Sigmoid colon (tissue), 3 donors: ENCODE results near the gene TRPM1.

Experiments used
- POLR2A ChIP-seq, 2 donors: fragments of 450-650 bp; IDR thresholded peaks; one replicate each; pipeline ENCODE4 v1.6.1; 2016; ENCODE audit warnings: antibody characterized with exemption in 2 of 2, mild to moderate bottlenecking in 2 of 2, moderate library complexity in 2 of 2
- TF ChIP-seq, protein P1 (sequence below), 4 experiments: fragments of 450-650 bp in 3 of 4; fragments of 200-600 bp in 1 of 4; IDR thresholded peaks; one replicate each; pipeline ENCODE4 v1.5.1; 2016 to 2019; ENCODE audit warnings: antibody characterized with exemption in 4 of 4, mild to moderate bottlenecking in 3 of 4, moderate library complexity in 2 of 4

DNA sequence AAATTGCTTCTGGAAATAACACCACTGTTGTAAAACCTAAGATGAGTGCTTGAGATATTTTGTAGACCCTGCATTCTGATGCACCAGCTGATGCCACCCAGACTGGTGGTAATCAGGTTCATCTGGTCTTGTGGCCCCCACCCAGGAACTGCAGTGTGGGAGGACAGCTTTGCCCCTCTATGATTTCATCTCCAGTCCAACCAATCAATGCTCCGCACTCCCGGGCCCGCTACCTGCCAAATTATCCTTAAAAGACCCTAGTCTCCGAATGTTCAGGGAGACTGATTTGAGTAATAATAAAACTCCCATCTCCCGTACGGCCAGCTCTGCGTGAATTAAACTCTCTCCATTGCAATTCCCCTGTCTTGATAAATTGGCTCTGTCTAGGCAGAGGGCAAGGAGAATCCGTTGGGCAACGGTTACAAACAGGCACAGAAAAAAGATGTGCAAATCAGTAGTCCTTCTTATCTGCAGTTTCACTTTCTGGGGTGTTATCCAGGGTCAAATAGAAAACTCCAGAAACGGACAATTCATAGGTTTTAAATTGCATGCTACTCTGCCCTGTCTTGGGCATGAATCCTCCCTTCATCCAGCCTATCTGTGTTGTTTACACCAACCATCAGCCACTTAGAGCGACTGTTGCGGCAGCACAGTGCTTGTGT, 29.2 kb upstream of the TRPM1 start:
- TF ChIP-seq, protein P1, sequence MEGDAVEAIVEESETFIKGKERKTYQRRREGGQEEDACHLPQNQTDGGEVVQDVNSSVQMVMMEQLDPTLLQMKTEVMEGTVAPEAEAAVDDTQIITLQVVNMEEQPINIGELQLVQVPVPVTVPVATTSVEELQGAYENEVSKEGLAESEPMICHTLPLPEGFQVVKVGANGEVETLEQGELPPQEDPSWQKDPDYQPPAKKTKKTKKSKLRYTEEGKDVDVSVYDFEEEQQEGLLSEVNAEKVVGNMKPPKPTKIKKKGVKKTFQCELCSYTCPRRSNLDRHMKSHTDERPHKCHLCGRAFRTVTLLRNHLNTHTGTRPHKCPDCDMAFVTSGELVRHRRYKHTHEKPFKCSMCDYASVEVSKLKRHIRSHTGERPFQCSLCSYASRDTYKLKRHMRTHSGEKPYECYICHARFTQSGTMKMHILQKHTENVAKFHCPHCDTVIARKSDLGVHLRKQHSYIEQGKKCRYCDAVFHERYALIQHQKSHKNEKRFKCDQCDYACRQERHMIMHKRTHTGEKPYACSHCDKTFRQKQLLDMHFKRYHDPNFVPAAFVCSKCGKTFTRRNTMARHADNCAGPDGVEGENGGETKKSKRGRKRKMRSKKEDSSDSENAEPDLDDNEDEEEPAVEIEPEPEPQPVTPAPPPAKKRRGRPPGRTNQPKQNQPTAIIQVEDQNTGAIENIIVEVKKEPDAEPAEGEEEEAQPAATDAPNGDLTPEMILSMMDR (IDR thresholded peaks at IDR 0.05), result no peak
- TF ChIP-seq POLR2A (IDR thresholded peaks at IDR 0.05), result no peak
